Fibroblast of skin of abdomen (primary cell): ENCODE measurements around the gene TMBIM1.
A peak's percentile ranks its signal among the peaks of the same experiment; 100 is the strongest.
"Not testable (repeated sequence)": the region's sequence is repeated elsewhere in the genome, so short reads cannot be mapped to it uniquely, and the experiment has no call there.

Experiments used
- DNase-seq: peaks from one replicate; pipeline ENCODE4 v3.0.0-alpha.2; 2013

The TMBIM1 gene

DNA sequence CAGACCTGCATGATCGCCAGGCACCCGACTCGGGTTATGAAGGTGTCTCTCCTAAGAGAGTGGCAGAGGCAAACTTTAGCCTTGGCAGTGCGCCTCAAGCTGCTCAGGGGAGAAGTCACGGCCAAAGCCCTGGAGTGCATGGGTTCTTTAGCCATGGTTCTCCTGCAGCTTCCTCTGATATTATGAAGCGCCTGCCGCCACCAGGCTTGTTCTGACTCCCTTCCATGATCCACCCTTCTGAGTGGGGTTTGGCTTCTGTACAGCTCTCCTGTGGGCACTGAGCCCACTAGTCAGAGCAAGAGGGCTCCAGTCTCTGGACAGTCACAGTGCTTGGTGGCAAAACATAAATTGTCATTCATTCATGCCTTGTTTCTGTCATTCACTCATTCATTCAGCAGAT, 25.9 kb upstream of the TMBIM1 start:
- no peak for DNase-seq

- DNase-seq: no peak
Measured at GRCh38 chr2:218317835-218318234, 25.5 kb upstream of the TMBIM1 start.

DNA sequence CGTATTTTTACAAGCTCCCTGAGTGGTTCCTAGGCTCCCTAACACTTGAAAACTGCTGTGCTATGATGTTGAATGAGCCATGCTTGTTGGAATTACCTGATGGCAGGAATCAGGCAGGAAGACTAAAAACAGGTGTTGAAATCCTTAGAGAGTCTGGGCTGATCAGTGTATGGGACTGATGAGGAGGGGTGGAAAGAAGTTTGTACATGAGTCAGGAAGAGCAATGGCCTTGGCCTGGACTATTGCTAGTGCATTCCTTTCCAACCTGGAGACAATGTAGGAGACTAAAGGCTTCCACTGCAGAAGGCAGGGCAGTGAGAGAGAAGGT, 25.0 kb upstream of the TMBIM1 start:
- DNase-seq: no peak

DNA sequence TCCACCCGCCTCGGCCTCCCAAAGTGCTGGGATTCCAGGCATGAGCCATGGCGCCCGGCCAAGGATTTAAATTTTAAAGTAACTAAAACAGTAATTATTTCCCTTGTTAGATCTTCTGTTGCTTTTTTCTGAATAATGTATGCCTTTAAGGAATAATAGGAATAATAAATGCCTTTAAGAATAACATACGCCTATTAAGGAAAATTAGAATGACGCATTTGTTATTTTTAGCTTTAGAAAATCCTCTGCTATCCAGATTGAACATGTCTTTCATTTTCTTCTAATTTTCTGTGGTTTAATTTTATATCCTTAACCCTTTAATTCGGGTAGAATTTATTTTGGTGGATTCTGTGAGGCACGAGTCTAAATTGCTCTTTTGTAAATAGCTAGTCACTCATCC, 23.1 kb upstream of the TMBIM1 start:
- no peak for DNase-seq

- DNase-seq: not testable (repeated sequence)
Measured at GRCh38 chr2:218314764-218315163, 22.5 kb upstream of the TMBIM1 start.

DNA sequence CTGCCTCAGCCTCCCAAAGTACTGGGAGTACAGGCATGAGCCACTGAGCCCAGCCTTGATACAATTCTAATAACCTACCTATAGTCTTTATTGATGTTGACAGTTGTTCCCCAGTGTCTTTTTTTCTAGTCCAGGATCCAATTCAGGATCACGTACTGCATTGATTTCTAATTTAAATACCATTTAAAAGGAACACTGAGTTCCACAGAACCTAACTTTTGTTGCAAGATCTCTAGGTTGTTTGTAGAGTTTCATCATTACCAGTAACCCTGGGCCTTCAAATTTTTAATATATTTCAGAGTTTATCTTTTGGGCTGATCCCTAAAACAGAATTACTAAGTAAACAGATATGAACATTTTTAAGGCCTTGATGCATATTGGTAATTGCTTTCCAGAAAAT, 21.1 kb upstream of the TMBIM1 start:
- DNase-seq: no peak

GRCh38 chr2:218312267-218312756, 20.0 kb upstream of the TMBIM1 start:
- DNase-seq: no peak

DNA sequence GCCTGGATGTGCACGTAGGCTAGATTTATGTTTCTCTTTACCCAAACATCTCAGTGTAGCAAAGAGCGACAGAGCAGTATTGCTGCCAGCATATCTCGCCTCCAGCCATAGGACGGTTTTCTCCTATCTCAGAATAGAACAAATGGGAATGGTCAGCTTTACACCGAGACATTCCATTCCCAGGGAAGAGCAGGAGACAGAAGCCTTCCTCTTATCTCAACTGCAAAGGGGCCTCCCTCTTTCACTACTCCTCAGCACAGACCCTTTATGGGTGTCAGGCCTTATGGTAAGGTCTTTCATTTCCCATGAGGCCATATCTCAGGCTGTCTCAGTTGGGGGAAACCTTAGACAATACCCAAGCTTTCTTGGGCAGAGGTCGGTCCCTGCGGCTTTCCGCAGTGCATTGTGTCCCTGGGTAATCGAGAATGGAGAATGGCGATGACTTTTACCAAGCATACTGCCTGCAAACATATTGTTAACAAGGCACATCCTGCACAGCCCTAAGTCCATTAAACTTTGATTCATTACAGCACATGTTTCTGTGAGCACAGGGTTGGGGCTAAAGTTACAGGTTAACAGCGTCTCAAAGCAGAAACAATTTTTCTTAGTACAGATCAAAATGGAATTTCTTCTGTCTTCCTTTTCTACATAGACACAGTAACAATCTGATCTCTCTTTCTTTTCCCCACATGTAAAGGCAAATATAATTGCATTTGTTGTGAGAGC, 19.4 kb upstream of the TMBIM1 start:
- DNase-seq: not testable (repeated sequence)

GRCh38 chr2:218310853-218311540, 18.7 kb upstream of the TMBIM1 start:
- DNase-seq: no peak

DNA sequence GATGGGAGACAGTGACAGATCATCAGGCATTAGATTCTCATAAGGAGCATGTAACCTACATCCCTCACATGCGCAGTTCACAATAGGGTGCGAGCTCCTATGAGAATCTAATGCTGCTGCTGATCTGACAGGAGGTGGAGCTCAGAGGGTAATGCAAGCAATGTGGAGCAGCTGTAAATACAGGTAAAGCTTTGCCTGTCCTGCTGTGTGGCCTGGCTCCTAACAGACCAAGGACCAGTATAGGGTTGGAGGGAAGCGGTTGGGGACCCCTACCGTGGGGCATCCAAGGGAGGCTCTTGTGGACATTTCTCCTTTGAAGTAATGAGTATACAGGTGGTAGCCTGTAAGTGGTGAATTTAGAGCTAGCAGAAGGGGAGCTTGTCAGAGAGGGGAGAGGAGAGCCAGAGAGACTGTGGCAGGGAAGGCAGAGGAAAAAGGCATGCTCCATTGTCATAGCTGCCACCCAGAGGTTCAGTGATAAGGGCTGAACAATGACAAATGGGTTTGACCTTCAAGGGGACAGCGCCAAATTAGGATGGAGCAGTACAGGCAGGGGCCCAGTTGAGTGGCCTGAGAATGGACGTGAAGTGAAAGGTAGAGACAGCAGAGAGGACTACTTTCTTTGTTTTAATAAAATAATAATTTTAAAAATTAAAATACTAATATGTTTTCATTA, 15.2 kb upstream of the TMBIM1 start:
- no peak for DNase-seq

- DNase-seq: no peak
Measured at GRCh38 chr2:218306184-218306920, 14.0 kb upstream of the TMBIM1 start.

DNA sequence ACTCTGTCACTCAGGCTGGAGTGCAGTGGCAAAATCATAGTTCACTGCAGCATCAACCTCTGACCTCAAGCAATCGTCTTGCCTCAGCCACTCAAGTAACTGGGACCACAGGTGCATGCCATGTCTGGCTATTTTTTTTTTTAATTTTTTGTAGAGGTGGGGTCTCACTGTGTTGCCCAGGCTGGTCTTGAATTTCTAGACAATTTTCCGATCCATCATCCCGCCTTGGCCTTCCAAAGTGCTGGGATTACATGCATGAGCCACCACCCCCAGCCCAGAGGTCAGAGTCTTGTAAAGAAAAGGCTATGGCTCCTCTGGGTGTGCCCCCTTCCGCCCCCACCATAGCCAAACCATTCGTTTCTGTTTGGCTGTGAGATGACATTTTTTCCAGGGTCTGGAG, 13.1 kb upstream of the TMBIM1 start:
- DNase-seq: no peak

- peak; percentile 72 for DNase-seq
Measured at GRCh38 chr2:218301176-218301819, 9.0 kb upstream of the TMBIM1 start.

- no peak for DNase-seq
Measured at GRCh38 chr2:218300141-218300540, 7.8 kb upstream of the TMBIM1 start.

- DNase-seq: no peak
Measured at GRCh38 chr2:218298314-218298875, 6.1 kb upstream of the TMBIM1 start.

DNA sequence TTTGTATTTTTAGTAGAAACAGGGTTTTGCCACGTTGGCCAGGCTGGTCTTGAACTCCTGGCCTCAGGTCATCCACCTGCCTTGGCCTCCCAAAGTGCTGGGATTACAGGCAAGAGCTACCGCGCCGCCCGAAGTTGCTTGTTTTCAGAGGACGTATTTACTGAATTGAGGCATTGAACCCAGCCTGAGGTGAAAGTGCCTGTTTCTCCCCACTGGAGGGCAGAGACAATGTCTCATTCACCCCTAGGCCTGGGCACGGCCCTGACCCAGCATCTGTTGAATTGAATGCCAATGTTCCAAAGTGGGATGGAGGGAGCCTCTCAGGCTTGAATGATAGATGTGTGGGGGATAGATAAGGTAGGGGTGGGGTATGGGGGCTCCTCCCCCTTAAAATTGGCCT, 4.5 kb upstream of the TMBIM1 start:
- DNase-seq: no peak

DNA sequence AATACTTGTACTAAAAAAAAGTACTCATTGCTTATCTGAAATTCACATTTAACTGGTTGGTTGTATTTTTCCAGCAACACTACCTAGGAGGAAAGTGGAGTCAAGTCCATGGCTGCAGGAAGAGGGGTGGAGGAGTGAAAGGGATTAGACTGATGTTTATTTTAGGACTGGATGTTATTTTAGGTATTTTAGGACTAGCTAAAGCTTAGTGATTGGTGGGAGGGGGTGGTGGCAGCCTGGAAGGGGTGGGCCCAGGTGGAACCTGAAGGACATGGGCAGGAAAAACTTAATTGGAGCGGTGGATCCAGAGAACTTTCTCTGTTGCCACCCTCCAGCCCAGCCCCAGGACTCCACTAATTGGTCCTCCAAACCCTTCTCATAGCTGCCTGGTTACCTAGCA, 3.9 kb upstream of the TMBIM1 start:
- DNase-seq: no peak

GRCh38 chr2:218295029-218295428, 2.7 kb upstream of the TMBIM1 start:
- DNase-seq: no peak

DNA sequence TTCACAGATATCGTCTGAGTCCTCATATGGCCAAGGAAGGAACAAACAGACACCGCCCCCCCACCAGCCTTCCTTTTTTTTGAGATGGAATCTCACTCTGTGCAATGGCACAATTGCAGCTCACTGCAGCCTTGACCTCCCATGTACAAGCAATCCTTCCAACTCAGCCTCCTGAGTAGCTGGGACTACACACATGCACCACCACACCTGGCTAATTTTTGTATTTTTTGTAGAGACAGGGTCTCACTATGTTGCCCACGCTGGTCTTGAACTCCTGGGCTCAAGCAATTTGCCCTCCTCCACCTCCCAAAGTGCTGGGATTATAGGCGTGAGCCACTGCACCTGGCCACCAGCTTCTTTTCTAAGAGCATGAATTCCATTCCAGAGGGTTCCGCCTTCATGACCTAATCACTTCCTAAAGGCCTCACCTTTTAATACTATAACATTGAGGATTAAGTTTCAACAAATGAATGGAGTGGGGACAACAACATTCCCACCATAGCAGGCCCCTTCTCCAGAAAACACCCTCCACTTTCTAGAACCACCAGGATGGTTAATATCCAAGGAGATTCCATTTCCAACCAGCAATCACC, 2.2 kb upstream of the TMBIM1 start:
- DNase-seq: no peak

DNA sequence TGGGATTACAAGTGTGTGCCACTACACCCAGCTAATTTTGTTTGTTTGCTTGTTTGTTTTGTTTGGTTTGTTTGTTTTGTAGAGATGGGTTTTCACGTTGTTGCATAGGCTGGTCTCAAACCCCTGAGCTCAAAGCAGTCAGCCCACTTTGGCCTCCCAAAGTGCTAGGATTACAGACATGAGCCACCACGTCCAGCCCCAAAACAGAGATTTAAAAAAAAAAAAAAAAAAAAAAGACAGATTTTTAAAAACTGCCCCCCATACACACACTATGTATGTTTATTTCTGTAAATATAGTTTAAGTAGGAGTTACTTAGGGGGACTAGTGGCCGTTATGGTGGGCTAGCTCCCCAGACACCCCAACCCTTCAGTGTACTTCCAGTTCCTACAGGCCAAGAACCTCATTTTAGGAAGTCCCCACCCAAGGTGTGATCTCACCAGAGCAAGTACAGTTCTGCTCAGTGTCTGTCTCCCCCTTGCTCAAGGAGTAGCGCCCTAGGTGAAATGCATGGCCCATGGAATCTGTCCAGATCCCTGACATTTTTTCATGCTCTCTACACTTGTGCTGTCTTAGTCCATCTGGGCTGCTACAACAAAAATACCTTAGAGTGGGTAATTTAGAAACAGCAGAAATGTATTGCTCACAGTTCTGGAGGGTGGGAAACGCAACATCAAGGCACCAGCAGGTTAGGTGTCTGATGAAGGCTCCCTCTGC, 1.6 kb upstream of the TMBIM1 start:
- DNase-seq: no peak
